Measurements from ENCODE around the gene CCDC121. TPM values are rescaled to one million over a fixed set of nuclear protein-coding genes. Genes with fewer than 3 reads are reported as not detected.

CCDC121 gene
- total and polyA plus RNA-seq, 10 donors: 1.5 to 7.8 (median 3.6) TPM

- Histone ChIP-seq H3K9me3 (no peaks in the 10 kb centered on the region), H3K27me3 (replicated peaks in 1 of 7) (no peaks in the 10 kb centered on the region), H3K4me1 (no peaks in the 10 kb centered on the region), H3K4me3 (no peak overlapping the region), H3K27ac (no peak overlapping the region), H3K36me3 (peaks cover 9 to 100% (median 89%) of the 10 kb centered on the region in 6 donors)
- no peak for DNase-seq
- 72 to 81% (median 80%) methylated on average over 4 of the region's 4 CpGs for WGBS, 5 donors
- intact Hi-C loops (cut with DNase I; ENCODE audit: low total_unique reads): no loop called here
- TF ChIP-seq CTCF (IDR thresholded peaks at IDR 0.05 in 8 of 11, conservative IDR thresholded peaks at IDR 0.05 in 3 of 11): no peak
- no peak for TF ChIP-seq POLR2AphosphoS5 (IDR thresholded peaks at IDR 0.05)
- no peak for TF ChIP-seq POLR2A (IDR thresholded peaks at IDR 0.05)
Observed at GRCh38 chr2:27647737-27648136, 18.9 kb upstream of the CCDC121 start.

- H3K27ac ChIP-seq: no peak overlapping the region
- no peak overlapping the region for H3K4me3 ChIP-seq
- H3K27me3 ChIP-seq (replicated peaks in 1 of 7): no peaks in the 10 kb centered on the region
- intact Hi-C loops (cut with DNase I; ENCODE audit: low total_unique reads): no loop called here
- DNase-seq: no peak
- H3K9me3 ChIP-seq: no peaks in the 10 kb centered on the region
- no peak for TF ChIP-seq CTCF (IDR thresholded peaks at IDR 0.05 in 8 of 11, conservative IDR thresholded peaks at IDR 0.05 in 3 of 11)
- TF ChIP-seq POLR2A (IDR thresholded peaks at IDR 0.05): no peak
- TF ChIP-seq POLR2AphosphoS5 (IDR thresholded peaks at IDR 0.05): no peak
- no peaks in the 10 kb centered on the region for H3K4me1 ChIP-seq
- H3K36me3 ChIP-seq: peaks cover 5 to 100% (median 88%) of the 10 kb centered on the region in 6 donors
Observed at GRCh38 chr2:27647289-27647688, 18.5 kb upstream of the CCDC121 start.

GRCh38 chr2:27645197-27645596 lies 16.4 kb upstream of the CCDC121 start:
- intact Hi-C loops (cut with DNase I; ENCODE audit: low total_unique reads): no loop called here
- Histone ChIP-seq H3K9me3 (no peaks in the 10 kb centered on the region), H3K4me3 (no peak overlapping the region), H3K4me1 (no peaks in the 10 kb centered on the region), H3K27ac (no peak overlapping the region), H3K27me3 (replicated peaks in 1 of 7) (no peaks in the 10 kb centered on the region), H3K36me3 (peaks cover 4 to 100% (median 87%) of the 10 kb centered on the region in 6 donors)
- TF ChIP-seq POLR2AphosphoS5 (IDR thresholded peaks at IDR 0.05) (no peak), POLR2A (IDR thresholded peaks at IDR 0.05) (no peak), CTCF (IDR thresholded peaks at IDR 0.05 in 8 of 11, conservative IDR thresholded peaks at IDR 0.05 in 3 of 11) (no peak)
- no peak for DNase-seq

- no peak overlapping the region for H3K27ac ChIP-seq
- no peak overlapping the region for H3K4me3 ChIP-seq
- H3K4me1 ChIP-seq: peaks cover 0 to 4% (median 0%) of the 10 kb centered on the region in 6 donors
- intact Hi-C loops (cut with DNase I; ENCODE audit: low total_unique reads): no loop called here
- H3K9me3 ChIP-seq: no peaks in the 10 kb centered on the region
- TF ChIP-seq POLR2A (IDR thresholded peaks at IDR 0.05) (no peak), CTCF (IDR thresholded peaks at IDR 0.05 in 8 of 11, conservative IDR thresholded peaks at IDR 0.05 in 3 of 11) (no peak), POLR2AphosphoS5 (IDR thresholded peaks at IDR 0.05) (no peak)
- peaks cover 4 to 100% (median 87%) of the 10 kb centered on the region in 6 donors for H3K36me3 ChIP-seq
- no peak for DNase-seq
- no peaks in the 10 kb centered on the region for H3K27me3 ChIP-seq (replicated peaks in 1 of 7)
- WGBS, 5 donors: 78 to 95% (median 93%) methylated on average over 2 of the region's 2 CpGs
Observed at GRCh38 chr2:27640722-27641245, 12.0 kb upstream of the CCDC121 start.

Measured in spleen (tissue), 11 donors.